Measurements from ENCODE around the gene MED20. TPM values are rescaled to one million over a fixed set of nuclear protein-coding genes. Genes with fewer than 3 reads are reported as not detected.
A peak's percentile ranks its signal among the peaks of the same experiment; 100 is the strongest.

Gene MED20
- total RNA-seq, 2 donors from 2014 or later: 20.5 to 22.6 TPM

DNA sequence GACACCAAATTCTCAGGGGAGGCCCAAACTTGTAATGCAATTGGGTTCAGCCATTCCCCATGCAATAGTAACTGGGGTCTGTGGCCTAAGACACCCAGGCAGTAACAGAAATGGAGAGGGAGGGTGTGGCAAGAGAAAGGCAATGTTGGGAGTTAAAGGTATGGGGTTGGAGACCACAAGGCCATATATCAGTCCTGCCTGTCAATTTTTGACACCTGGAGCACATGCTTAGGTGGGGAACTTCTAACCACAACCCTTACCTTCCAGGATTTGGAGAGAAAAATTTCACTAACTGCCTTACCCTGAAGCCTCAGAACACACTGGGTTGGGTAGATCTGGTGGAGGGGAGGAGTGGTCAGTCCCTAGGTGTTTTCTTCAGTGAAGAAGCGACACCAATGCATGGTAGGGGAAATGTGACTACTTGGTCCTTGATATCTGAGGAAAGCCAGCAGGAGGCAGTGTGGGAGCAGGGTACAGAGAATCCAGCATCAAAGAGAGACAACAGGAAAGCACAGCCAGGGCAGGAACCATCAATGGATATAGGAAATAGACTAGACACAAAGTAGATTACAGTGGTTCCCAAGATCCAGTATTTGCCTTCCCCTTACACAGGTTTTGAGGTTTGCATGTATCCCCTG, 18.9 kb downstream of the MED20 start:
- peak; percentile 75 for ATAC-seq (replicated peaks)
- H3K27me3 Mint-ChIP-seq: no peaks in the 10 kb centered on the region
- H3K4me3 Mint-ChIP-seq: no peak overlapping the region
- no peaks in the 10 kb centered on the region for H3K4me1 Mint-ChIP-seq
- H3K9me3 Mint-ChIP-seq: no peaks in the 10 kb centered on the region
- H3K27ac Mint-ChIP-seq: no peak overlapping the region
- H3K36me3 Mint-ChIP-seq (ENCODE audit: low read depth): peaks cover 18% of the 10 kb centered on the region

DNA sequence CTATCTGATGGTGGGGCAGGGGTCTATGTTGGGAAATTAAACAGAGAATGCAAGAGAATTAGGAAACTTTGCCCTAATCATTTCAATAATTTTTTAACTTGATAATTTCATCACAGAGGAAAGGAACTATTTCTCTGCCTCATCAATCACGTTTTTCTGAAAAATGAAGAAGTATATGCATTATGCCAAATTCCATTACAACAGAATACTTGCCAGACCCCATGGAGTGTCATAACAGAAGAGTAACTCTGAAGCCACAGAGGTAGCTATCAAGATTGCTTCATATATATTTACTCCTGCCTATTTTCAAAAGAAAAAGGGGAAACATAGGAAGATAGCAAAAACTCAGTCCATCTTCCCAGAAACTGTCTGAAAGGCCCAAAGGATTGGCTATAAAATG, 20.1 kb downstream of the MED20 start:
- peaks cover 10% of the 10 kb centered on the region for H3K36me3 Mint-ChIP-seq (ENCODE audit: low read depth)
- H3K4me3 Mint-ChIP-seq: no peak overlapping the region
- H3K27me3 Mint-ChIP-seq: no peaks in the 10 kb centered on the region
- ATAC-seq (replicated peaks): no peak
- peaks cover 6% of the 10 kb centered on the region for H3K4me1 Mint-ChIP-seq
- no peak overlapping the region for H3K27ac Mint-ChIP-seq
- no peaks in the 10 kb centered on the region for H3K9me3 Mint-ChIP-seq

DNA sequence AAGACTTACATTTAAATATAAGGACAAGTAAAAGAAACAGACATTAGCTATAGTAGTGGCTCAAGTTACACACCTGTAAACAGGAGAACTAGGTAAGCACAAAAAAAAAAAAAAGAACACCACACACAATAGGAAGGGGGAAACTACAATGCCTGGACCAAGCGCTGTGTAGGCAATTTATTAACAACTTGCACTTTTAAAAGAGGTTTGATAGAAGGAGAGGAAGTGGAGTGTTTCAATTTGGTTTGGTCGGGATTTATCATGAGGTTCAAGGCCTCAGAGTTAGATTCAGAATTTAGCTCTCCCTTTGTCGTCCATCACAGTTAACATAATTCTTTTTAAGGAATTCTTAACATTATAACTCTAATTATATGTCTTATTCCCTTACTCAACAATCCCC, 24.7 kb downstream of the MED20 start:
- Mint-ChIP-seq H3K36me3 (ENCODE audit: low read depth) (peaks cover 7% of the 10 kb centered on the region), H3K27ac (peak overlapping the region; percentile 93), H3K4me3 (no peak overlapping the region), H3K9me3 (no peaks in the 10 kb centered on the region), H3K27me3 (no peaks in the 10 kb centered on the region), H3K4me1 (peaks cover 10% of the 10 kb centered on the region)
- no peak for ATAC-seq (replicated peaks)

DNA sequence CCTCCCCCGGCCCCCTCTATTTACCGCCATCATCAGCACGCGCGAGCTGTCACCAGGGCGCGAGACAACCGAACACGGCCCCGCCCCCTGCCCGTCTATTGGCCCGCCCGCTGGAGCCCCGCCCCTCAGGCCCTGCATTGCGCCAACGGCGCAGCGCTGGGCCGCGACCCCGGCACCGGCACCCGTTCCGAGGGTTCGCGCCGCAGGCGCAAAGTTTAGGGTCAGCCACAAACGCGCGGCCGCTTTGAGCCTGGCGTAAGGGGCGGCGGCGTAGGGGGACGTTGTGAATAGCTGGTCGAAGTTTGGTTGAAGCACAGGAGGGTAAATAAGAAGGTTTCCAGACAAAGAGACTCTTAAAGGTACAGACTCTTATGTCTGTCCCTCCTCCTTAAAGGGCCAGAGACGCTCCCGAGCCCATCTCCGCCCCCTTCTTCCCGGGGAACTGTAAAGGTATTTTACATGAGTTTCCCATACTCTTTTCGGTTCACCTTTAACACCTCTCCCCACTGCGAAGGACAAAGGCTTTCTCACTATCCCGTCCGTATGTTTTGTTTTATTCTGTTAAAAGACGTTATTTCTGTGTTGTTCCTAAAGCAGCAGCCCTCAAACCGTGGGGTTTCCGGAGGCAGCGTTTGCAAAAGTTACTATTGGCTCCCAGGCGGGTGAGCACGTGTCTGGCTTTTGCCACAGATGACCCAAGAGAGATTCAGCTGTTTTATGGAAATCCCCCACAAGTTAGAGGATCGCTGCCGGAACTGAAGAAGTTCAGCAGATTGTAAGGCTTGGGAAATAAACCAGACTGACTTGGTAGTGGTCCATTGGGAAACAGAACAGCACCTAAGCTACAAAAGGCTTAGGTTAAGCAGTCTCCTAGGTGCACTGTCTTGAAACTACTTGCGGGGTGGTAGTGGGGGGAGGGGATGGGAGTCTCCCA, 25.4 kb downstream of the MED20 start, which contains the start of gene USP49:
Gene USP49 (minus strand): TSS at position 76 of the 934 bp plus-strand sequence. CDS start 88,392 bp downstream, outside the sequence.
- ATAC-seq (replicated peaks): peak; percentile 96
- H3K4me3 Mint-ChIP-seq: no peak within 1 kb of the TSS
- H3K9me3 Mint-ChIP-seq: no peaks in the 10 kb centered on the region
- H3K36me3 Mint-ChIP-seq (ENCODE audit: low read depth): peaks cover 7% of the 10 kb centered on the region
- H3K27ac Mint-ChIP-seq: peak within 1 kb of the TSS; percentile 93
- no peaks in the 10 kb centered on the region for H3K27me3 Mint-ChIP-seq
- peaks cover 10% of the 10 kb centered on the region for H3K4me1 Mint-ChIP-seq

DNA sequence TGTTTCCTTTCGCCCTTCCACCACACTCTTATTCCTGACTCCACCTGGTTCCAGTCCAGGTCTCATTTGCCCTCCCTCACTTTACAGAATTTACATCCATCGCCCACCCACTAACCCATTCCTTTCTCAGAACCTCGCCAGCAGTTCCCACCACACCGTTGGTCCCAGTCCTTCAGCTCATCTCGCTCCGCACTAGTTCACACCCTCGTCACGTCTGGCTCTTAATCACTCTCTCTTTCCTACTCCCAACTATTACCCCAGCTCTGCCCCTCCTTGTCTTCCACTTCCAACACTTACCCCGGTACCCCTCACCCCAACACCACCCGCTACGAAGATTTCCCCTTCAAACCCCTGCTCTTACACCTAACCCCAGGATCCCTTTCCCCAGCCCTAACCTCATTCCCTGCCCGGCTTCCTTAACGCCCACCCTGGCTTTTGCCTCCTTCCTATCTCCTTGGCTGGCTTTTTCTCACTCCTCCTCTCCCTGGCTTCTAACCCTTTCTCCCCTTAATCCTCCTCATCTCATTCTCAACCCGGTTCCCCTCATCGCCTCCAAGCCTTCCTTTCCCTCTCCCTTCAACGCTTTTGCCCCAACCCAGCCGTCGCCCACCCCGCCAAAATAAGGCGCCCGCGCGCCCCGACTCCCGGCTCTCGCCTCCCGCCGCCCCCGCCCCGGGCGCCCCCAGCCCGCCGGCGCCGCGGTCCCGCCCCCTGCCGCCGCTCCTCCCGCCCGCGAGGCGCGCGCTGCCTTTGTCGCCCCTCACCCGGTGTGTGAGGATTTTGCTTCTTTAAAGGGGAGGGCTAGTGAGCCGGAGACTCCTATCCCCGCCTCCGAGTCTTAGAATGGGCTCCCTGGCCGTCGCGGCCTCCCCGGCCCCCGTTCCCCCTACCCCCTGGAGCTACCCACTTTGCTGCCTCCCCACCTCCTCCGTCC, 26.3 kb downstream of the MED20 start:
- ATAC-seq (replicated peaks): peak; percentile 33
- H3K27me3 Mint-ChIP-seq: no peaks in the 10 kb centered on the region
- no peak overlapping the region for H3K4me3 Mint-ChIP-seq
- no peaks in the 10 kb centered on the region for H3K9me3 Mint-ChIP-seq
- H3K4me1 Mint-ChIP-seq: peaks cover 10% of the 10 kb centered on the region
- peaks cover 7% of the 10 kb centered on the region for H3K36me3 Mint-ChIP-seq (ENCODE audit: low read depth)
- no peak overlapping the region for H3K27ac Mint-ChIP-seq

DNA sequence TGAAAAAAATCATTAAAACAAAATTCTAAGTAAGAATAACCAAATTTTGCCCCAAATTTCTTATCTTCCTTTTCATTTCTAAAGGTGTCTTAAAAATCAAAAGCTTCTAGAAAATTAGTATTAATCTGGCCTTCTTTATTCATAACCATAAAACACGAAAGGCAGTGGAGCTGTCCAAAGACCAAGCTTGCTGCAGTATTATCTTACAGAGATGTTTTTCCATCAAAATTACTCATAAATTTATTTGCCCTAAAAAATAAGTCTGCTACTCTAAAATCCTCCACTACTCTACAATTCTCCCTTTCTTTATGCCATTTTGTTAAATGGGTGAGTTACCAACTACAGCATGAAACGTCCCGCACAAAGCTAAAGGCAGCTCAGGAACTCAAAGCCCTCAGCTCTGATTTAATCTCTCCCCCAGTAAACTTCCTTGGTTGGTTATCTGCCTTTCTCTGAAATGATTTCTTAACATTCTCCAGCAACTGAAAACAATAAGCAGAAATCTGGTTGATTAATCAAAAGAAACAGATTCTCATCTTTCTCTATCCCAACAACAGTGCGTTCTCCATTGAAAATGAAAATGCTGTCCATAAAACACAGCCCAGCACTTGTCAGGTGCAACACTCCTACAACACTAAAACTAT, 27.9 kb downstream of the MED20 start:
- Mint-ChIP-seq H3K4me1 (peaks cover 10% of the 10 kb centered on the region), H3K9me3 (no peaks in the 10 kb centered on the region), H3K27me3 (no peaks in the 10 kb centered on the region), H3K27ac (no peak overlapping the region), H3K36me3 (ENCODE audit: low read depth) (peaks cover 7% of the 10 kb centered on the region), H3K4me3 (no peak overlapping the region)
- no peak for ATAC-seq (replicated peaks)

DNA sequence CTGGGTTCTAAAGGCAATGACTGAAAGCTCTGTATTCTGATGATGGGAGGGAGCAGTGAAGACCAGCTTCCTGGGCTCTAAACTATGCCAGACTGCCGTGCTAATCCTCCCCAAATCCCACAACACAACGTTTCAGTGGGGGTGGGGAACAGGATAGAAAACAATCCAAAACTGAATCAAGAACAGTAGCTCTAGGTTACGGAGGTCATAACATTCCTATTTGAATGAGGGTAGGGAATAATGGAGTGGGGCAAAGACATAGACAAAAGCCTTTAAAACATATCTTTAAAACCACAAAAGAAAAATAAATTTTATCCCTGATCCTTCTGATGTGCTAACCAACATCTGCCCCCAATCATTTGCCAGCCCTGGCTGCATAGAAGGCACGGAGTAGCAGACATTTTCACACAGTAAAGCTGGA, 33.6 kb downstream of the MED20 start:
- H3K4me1 Mint-ChIP-seq: no peaks in the 10 kb centered on the region
- ATAC-seq (replicated peaks): no peak
- H3K27me3 Mint-ChIP-seq: no peaks in the 10 kb centered on the region
- no peaks in the 10 kb centered on the region for H3K36me3 Mint-ChIP-seq (ENCODE audit: low read depth)
- H3K9me3 Mint-ChIP-seq: no peaks in the 10 kb centered on the region
- H3K27ac Mint-ChIP-seq: no peak overlapping the region
- no peak overlapping the region for H3K4me3 Mint-ChIP-seq

DNA sequence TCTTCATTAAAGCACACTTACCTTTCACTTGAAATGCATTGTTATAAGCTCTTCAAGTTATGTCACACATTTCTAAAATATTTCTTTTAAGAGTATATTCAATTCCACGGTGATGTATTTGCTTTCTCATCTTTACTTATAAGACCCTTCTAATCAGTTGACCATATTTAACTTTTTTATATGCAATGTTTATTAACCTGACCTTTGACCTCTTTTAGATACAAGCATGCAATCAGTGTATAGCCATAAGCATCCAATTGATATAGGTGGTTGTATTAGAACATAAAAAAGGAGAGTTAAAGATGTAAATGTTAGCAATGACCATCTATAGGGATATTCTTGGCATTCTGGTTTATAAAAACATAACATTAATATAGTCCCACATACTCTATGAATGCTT, 35.0 kb downstream of the MED20 start:
- H3K27me3 Mint-ChIP-seq: no peaks in the 10 kb centered on the region
- no peak overlapping the region for H3K27ac Mint-ChIP-seq
- H3K4me1 Mint-ChIP-seq: no peaks in the 10 kb centered on the region
- H3K9me3 Mint-ChIP-seq: no peaks in the 10 kb centered on the region
- no peaks in the 10 kb centered on the region for H3K36me3 Mint-ChIP-seq (ENCODE audit: low read depth)
- ATAC-seq (replicated peaks): no peak
- H3K4me3 Mint-ChIP-seq: no peak overlapping the region

DNA sequence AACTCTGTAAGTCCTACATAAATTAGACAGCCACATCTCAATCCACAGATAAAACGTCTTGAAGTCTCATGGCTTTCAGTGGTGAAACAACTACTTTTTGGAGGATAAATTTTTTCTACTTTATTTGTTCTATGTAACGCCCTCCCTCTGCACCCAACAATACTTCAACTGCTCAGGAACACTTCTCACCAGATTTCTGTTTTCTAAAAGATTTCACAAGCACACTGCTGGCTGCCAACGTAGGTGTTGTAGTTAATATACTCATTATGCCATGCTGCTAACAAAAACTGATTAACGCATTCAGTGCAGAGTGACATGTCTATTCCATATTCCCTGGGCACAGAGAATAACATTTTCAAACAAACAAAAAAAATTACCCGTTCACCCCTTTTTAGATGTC, 36.0 kb downstream of the MED20 start:
- ATAC-seq (replicated peaks): no peak
- Mint-ChIP-seq H3K4me1 (no peaks in the 10 kb centered on the region), H3K36me3 (ENCODE audit: low read depth) (no peaks in the 10 kb centered on the region), H3K27ac (no peak overlapping the region), H3K27me3 (no peaks in the 10 kb centered on the region), H3K4me3 (no peak overlapping the region), H3K9me3 (no peaks in the 10 kb centered on the region)

DNA sequence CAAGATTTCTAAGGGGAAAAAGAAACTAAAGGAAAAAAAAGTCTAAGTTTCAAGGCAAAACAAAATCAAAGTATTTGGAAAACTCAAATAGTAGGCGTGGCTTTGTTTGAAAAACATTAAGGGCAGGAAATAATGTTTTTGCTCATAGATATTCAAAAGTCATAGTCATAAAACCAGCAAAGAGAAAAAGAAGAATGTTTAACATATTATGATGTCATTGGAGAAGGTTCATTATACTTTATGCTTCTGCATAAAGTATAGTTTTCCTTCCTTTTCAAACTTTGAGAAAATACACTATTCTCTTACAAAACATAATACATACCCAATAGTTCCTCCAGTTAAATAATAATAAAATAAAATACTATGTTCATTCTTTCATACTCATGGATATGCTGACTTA, 39.4 kb downstream of the MED20 start:
- no peak overlapping the region for H3K4me3 Mint-ChIP-seq
- ATAC-seq (replicated peaks): no peak
- H3K36me3 Mint-ChIP-seq (ENCODE audit: low read depth): no peaks in the 10 kb centered on the region
- H3K4me1 Mint-ChIP-seq: no peaks in the 10 kb centered on the region
- H3K27me3 Mint-ChIP-seq: no peaks in the 10 kb centered on the region
- no peaks in the 10 kb centered on the region for H3K9me3 Mint-ChIP-seq
- H3K27ac Mint-ChIP-seq: no peak overlapping the region

DNA sequence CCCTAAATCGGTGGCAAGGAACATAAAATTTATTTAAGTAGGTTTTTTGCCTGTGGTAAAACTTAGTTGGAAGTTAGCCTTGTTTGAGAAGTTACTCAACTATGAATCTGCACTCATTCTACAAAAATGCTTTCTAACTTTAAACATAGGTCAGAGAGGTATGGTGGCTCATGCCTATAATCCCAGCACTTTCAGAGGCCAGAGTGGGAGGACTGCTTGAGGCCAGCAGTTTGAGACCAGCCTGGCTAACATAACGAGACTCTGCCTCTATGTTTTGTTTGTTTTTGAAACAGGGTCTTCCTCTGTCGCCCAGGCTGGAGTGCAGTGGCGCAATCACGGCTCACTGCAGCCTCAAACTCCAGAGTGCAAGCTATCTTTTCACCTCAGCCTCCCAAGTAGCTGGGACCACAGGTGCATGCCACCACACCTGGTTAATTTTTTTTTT, 42.0 kb downstream of the MED20 start:
- H3K27me3 Mint-ChIP-seq: no peaks in the 10 kb centered on the region
- no peaks in the 10 kb centered on the region for H3K4me1 Mint-ChIP-seq
- no peaks in the 10 kb centered on the region for H3K36me3 Mint-ChIP-seq (ENCODE audit: low read depth)
- no peak overlapping the region for H3K4me3 Mint-ChIP-seq
- no peak overlapping the region for H3K27ac Mint-ChIP-seq
- no peaks in the 10 kb centered on the region for H3K9me3 Mint-ChIP-seq
- ATAC-seq (replicated peaks): no peak

DNA sequence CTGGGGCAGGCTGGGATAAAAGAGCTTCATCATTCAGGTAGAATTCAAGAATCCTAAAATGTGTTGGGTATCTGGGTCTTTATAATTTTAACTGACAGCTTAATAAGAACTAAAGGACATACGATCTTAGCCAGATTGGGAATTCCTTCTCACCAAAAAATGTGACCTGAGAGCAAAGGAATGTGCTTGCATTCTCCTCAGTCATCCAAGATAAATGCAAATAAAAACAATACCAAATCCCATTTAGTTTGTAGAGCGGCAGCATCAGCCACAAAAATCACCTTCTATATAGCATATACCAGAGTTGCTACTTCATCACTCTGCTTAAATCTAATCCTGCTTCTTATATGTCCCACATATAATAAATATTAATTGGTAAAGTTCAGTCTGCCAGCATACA, 42.7 kb downstream of the MED20 start:
- no peaks in the 10 kb centered on the region for H3K27me3 Mint-ChIP-seq
- no peaks in the 10 kb centered on the region for H3K36me3 Mint-ChIP-seq (ENCODE audit: low read depth)
- no peaks in the 10 kb centered on the region for H3K4me1 Mint-ChIP-seq
- H3K27ac Mint-ChIP-seq: no peak overlapping the region
- no peak for ATAC-seq (replicated peaks)
- no peaks in the 10 kb centered on the region for H3K9me3 Mint-ChIP-seq
- H3K4me3 Mint-ChIP-seq: no peak overlapping the region

DNA sequence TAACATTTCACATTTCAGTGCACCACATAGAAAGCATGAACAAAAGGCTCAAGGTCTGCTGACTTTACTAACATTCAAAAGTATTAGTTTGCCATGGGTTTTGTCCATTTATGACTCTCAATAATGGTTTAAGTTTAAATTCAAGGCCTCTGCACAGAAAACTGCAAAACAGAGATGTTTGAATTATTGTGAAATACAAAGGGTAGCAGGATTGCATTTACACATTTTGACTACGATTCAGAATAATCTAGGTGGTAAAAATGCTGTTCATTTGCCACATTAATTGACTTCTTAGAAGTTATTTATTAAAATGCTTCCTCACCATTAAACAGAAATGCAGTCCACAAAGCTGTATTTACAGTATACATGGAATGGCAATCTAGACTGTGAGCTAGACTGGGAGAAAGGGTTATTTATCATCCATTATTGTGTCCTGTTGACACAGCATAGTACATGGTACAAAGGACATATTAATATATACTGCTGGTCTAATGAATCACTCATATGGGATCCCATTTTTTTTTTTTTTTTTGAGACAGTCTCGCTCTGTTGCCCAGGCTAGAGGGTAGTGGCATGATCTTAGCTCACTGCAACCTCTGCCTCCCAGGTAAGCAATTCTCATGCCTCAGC, 43.8 kb downstream of the MED20 start:
- H3K27me3 Mint-ChIP-seq: no peaks in the 10 kb centered on the region
- H3K9me3 Mint-ChIP-seq: no peaks in the 10 kb centered on the region
- no peaks in the 10 kb centered on the region for H3K4me1 Mint-ChIP-seq
- no peak overlapping the region for H3K4me3 Mint-ChIP-seq
- no peak overlapping the region for H3K27ac Mint-ChIP-seq
- H3K36me3 Mint-ChIP-seq (ENCODE audit: low read depth): no peaks in the 10 kb centered on the region
- no peak for ATAC-seq (replicated peaks)

All from activated T-helper 17 cell treated with anti-CD3 and anti-CD28 coated beads, Interleukin-2, amount 50 U/mL, for 72 hours (primary cell).